ENCODE measurements around the gene RNF141.

- TF ChIP-seq REST (IDR thresholded peaks at IDR 0.05; ENCODE audit: insufficient read depth in 1 of 2, low read depth in 2 of 2, low read length in 1 of 2), result no peak
- TF ChIP-seq CTCF (IDR thresholded peaks at IDR 0.05), result no peak
- no peak for TF ChIP-seq TCF7L2 (IDR thresholded peaks at IDR 0.05; ENCODE audit: low read depth, low read length)
- TF ChIP-seq POLR2AphosphoS5 (IDR thresholded peaks at IDR 0.05; ENCODE audit: low read depth, low read length), result no peak
- no peak for TF ChIP-seq SIN3A (IDR thresholded peaks at IDR 0.05; ENCODE audit: borderline replicate concordance, insufficient read depth, low read depth, low read length)
Measured at GRCh38 chr11:10565493-10565892, 24.5 kb upstream of the RNF141 start.
